HepG2 (cell line): ENCODE measurements around the gene ABHD11. TPM values are rescaled to one million over a fixed set of nuclear protein-coding genes. Genes with fewer than 3 reads are reported as not detected.
"Not testable (repeated sequence)": the region's sequence is repeated elsewhere in the genome, so short reads cannot be mapped to it uniquely, and the experiment has no call there.

Experiments
- ATAC-seq: fragments of 200-7000 bp; cut with Tn5 transposase; 3 replicates; pipeline ENCODE4 v1.9.1; 2020; ENCODE audit warnings: mild to moderate bottlenecking, moderate library complexity
- BruUV-seq: library from RNA; stranded (reverse); fragments of 400-500 nt; replicated peaks from 2 replicates; lab custom pipeline; 2021; lab: Mats Ljungman, UMichigan
- CTCF ChIA-PET: fragments of 300-600 bp; formaldehyde crosslinking; extraction: SDS; loops from one replicate; lab custom pipeline; 2021; ENCODE audit warnings: low total read pairs, inconsistent platforms, low intra/inter-chr PET ratio; lab: Yijun Ruan, JAX
- POLR2A ChIA-PET: fragments of 350-600 bp; sonication (Branson Sonifier 250); formaldehyde crosslinking; loops from one replicate; lab custom pipeline; 2020; ENCODE audit warnings: antibody characterized with exemption, inconsistent platforms; lab: Yijun Ruan, JAX
- DNase-seq: peaks from one replicate; pipeline ENCODE4 v3.0.0-alpha.2; 2015; ENCODE audit warnings: low spot score
- FAIRE-seq: peaks from 3 replicates; lab custom pipeline; 2011; peaks lifted over from hg19 to GRCh38; lab: Jason Lieb, UNC
- H2AFZ ChIP-seq: one replicate; pipeline ENCODE4 v1.6.1; 2011; ENCODE audit warnings: low read length, inconsistent platforms
- H3K27ac ChIP-seq: fragments of 300-600 bp; 3 replicates; pipeline ENCODE4 v1.8.0; 2011; ENCODE audit warnings: mixed run types, mild to moderate bottlenecking, mixed read lengths, low read length, inconsistent platforms; ENCODE audit not compliant: insufficient read depth; ENCODE audit errors: extremely low read length
- H3K27me3 ChIP-seq, 2 experiments: fragments of 200-600 bp in 1 of 2; 2 replicates in 1 of 2; 3 replicates in 1 of 2; pipeline versions ENCODE4 v1.6.0 to v1.8.0; 2011; ENCODE audit warnings: low read length in 2 of 2, mild to moderate bottlenecking in 2 of 2, moderate library complexity in 2 of 2, inconsistent platforms in 1 of 2; ENCODE audit not compliant: insufficient read depth in 2 of 2, control insufficient read depth in 1 of 2
- H3K36me3 ChIP-seq, 2 experiments: fragments of 200-600 bp in 1 of 2; replicated peaks in 1 of 2; 2 replicates in 1 of 2; 3 replicates in 1 of 2; pipeline versions ENCODE4 v1.5.1 to v1.8.0; 2011; ENCODE audit warnings: low read length in 2 of 2, inconsistent platforms in 1 of 2; ENCODE audit not compliant: insufficient read depth in 2 of 2, control insufficient read depth in 1 of 2
- H3K4me1 ChIP-seq: 2 replicates; pipeline ENCODE4 v1.5.1; 2012; ENCODE audit warnings: low read length, inconsistent platforms; ENCODE audit not compliant: insufficient read depth
- H3K4me2 ChIP-seq: 2 replicates; pipeline ENCODE4 v1.6.0; 2011; ENCODE audit warnings: low read depth, low read length, inconsistent platforms
- H3K4me3 ChIP-seq, 3 experiments: fragments of 200-600 bp in 1 of 3; sonication (generic), shearing (Covaris generic) in 1 of 3; replicated peaks in 1 of 3; 2 replicates each; pipeline ENCODE4 v1.5.1; 2011 to 2016; ENCODE audit warnings: low read length in 3 of 3, inconsistent platforms in 2 of 3, low read depth in 2 of 3, mild to moderate bottlenecking in 2 of 3, control low read depth in 1 of 3, mixed read lengths in 1 of 3; ENCODE audit not compliant: insufficient read depth in 1 of 3
- H3K79me2 ChIP-seq: one replicate; pipeline ENCODE4 v1.6.1; 2011; ENCODE audit warnings: low read length, inconsistent platforms; ENCODE audit not compliant: insufficient read depth
- H3K9ac ChIP-seq: 2 replicates; pipeline ENCODE4 v1.6.0; 2011; ENCODE audit warnings: mild to moderate bottlenecking, low read depth, low read length, inconsistent platforms; ENCODE audit not compliant: insufficient read depth
- H3K9me3 ChIP-seq: 2 replicates; pipeline ENCODE4 v1.5.1; 2012; ENCODE audit warnings: mild to moderate bottlenecking, low read length
- H4K20me1 ChIP-seq: 2 replicates; pipeline ENCODE4 v1.6.0; 2011; ENCODE audit warnings: inconsistent platforms, mild to moderate bottlenecking, low read length, moderate library complexity; ENCODE audit not compliant: insufficient read depth
- HNRNPL ChIP-seq: fragments of 200-400 bp; formaldehyde crosslinking; IDR thresholded peaks from 2 replicates; pipeline ENCODE4 v1.6.1; 2017; ENCODE audit warnings: mild to moderate bottlenecking, low read depth, low read length
- ZFP90 ChIP-seq: sonication (generic); formaldehyde crosslinking; IDR thresholded peaks from 2 replicates; pipeline ENCODE4 v1.8.0; 2022; ENCODE audit warnings: missing genetic modification reagents, mild to moderate bottlenecking, inconsistent platforms, borderline replicate concordance
- WGBS: methylation state at CpG from one replicate; pipeline ENCODE4 v1.1.6; 2017; ENCODE audit warnings: low lambda C conversion rate; 5-methylcytosine and 5-hydroxymethylcytosine counted together
- in situ Hi-C: cut with HindIII; loops from 2 replicates; pipeline ENCODE4 v1.10.0; 2017; ENCODE audit warnings: low pct_unique_long_range_greater_than_20kb; ENCODE audit not compliant: extremely low pct_ligation_motif_present
- intact Hi-C: fragments of 100-400 bp; cut with micrococcal nuclease; formaldehyde crosslinking; loops from one replicate; pipeline ENCODE4 v1.10.0; 2022; ENCODE audit not compliant: unreplicated experiment
- polyA plus RNA-seq, 8 experiments: library from polyadenylated mRNA; depleted of rRNA in 3 of 8; stranded (reverse) in 7 of 8; unstranded in 1 of 8; fragments of >200 nt; fragmentation: Illumina TruSeq in 4 of 8; extraction: Trizol in 4 of 8; gene quantifications; 2 replicates each; pipeline versions ENCODE4 v1.2.1 to v1.2.3, GENCODE V29; 2011 to 2016; ENCODE audit warnings: low read depth in 4 of 8, missing spikeins in 1 of 8, mixed read lengths in 1 of 8; ENCODE audit not compliant: insufficient read depth in 1 of 8
- total RNA-seq, 5 experiments: library from RNA; depleted of rRNA; stranded (reverse); fragments of >200 nt; fragmentation: Illumina TruSeq; extraction: Trizol; gene quantifications; 2 replicates each; pipeline ENCODE4 v1.2.3, GENCODE V29; 2016; ENCODE audit warnings: low read depth in 1 of 5

ABHD11 gene
- total and polyA plus RNA-seq, 2 of the 13 experiments (the other 11 are each of a cell fraction or from before 2014, with no cell fraction given): 7.0 to 8.1 TPM

- peaks cover 42% of the 10 kb centered on the region for H3K4me1 ChIP-seq
Measured at GRCh38 chr7:73721377-73721817, 17.2 kb downstream of the ABHD11 start.

GRCh38 chr7:73720443-73720842, 18.2 kb downstream of the ABHD11 start:
- ATAC-seq, intact Hi-C loops, H3K27ac ChIP-seq, H3K4me2 ChIP-seq, H2AFZ ChIP-seq, H3K9ac ChIP-seq, BruUV-seq, FAIRE-seq, H3K79me2 ChIP-seq, H3K36me3 ChIP-seq, CTCF ChIA-PET, in situ Hi-C loops, H3K4me3 ChIP-seq, DNase-seq, H3K9me3 ChIP-seq, H4K20me1 ChIP-seq, H3K27me3 ChIP-seq: not testable (repeated sequence)
- POLR2A ChIA-PET: interaction anchor here (0.7 to 1.6 kb wide), 6 partner anchors 12 to 119 kb away, joined by 3 to 8 read pairs (median 4); partner anchors contain the start of gene MLXIPL
- WGBS: 71% methylated on average over 9 of the region's 9 CpGs
- H3K4me1 ChIP-seq: peaks cover 44% of the 10 kb centered on the region

More at GRCh38 chr7:73721377-73721817, 17.2 kb downstream of the ABHD11 start:
- H3K27ac ChIP-seq: no peak overlapping the region
- H3K9me3 ChIP-seq: no peaks in the 10 kb centered on the region
- ATAC-seq: no peak
- BruUV-seq: no TSS peak
- in situ Hi-C loops (no loop called here), intact Hi-C loops (no loop called here)
- TF ChIP-seq HNRNPL (peak; percentile 59; the same call in 1 of the 2 replicates), ZFP90 (CRISPR knock-in tag) (no peak)
- peaks cover 4% of the 10 kb centered on the region for H4K20me1 ChIP-seq
- no peak overlapping the region for H3K9ac ChIP-seq
- no peaks in the 10 kb centered on the region for H3K36me3 ChIP-seq
- no peak overlapping the region for H2AFZ ChIP-seq
- POLR2A ChIA-PET: no interaction called here
- no peak for DNase-seq
- CTCF ChIA-PET: no interaction called here
- H3K27me3 ChIP-seq: peaks cover 0 to 1% of the 10 kb centered on the region in 2 experiments; a peak in 2 of 5 replicates
- H3K4me3 ChIP-seq: no peak overlapping the region
- FAIRE-seq: no peak
- no peak overlapping the region for H3K4me2 ChIP-seq
- 64% methylated on average over 3 of the region's 3 CpGs for WGBS
- no peaks in the 10 kb centered on the region for H3K79me2 ChIP-seq
